Endothelial cell (in vitro differentiated cells): ENCODE results near the gene FOXRED1. TPM values are rescaled to one million over a fixed set of nuclear protein-coding genes. Genes with fewer than 3 reads are reported as not detected.
"Not testable (repeated sequence)": the region's sequence is repeated elsewhere in the genome, so short reads cannot be mapped to it uniquely, and the experiment has no call there.

Experiments
- DNase-seq: peaks from one replicate; pipeline ENCODE4 v3.0.0; 2021; ENCODE audit warnings: low spot score
- H3K27ac Mint-ChIP-seq: one replicate; pipeline ENCODE4 v1.8.0; 2021; ENCODE audit warnings: mixed read lengths, inconsistent platforms; ENCODE audit not compliant: unreplicated experiment
- H3K27me3 Mint-ChIP-seq: one replicate; pipeline ENCODE4 v1.8.0; 2021; ENCODE audit warnings: mild to moderate bottlenecking, moderate library complexity, mixed read lengths, inconsistent platforms; ENCODE audit not compliant: unreplicated experiment
- H3K36me3 Mint-ChIP-seq: one replicate; pipeline ENCODE4 v1.8.0; 2021; ENCODE audit warnings: mild to moderate bottlenecking, low read depth, mixed read lengths, inconsistent platforms; ENCODE audit not compliant: unreplicated experiment
- H3K4me1 Mint-ChIP-seq: one replicate; pipeline ENCODE4 v1.8.0; 2021; ENCODE audit warnings: mild to moderate bottlenecking, mixed read lengths, inconsistent platforms; ENCODE audit not compliant: unreplicated experiment
- H3K4me3 Mint-ChIP-seq: one replicate; pipeline ENCODE4 v1.8.0; 2021; ENCODE audit warnings: mild to moderate bottlenecking, mixed read lengths, inconsistent platforms; ENCODE audit not compliant: unreplicated experiment
- H3K9me3 Mint-ChIP-seq: one replicate; pipeline ENCODE4 v1.8.0; 2021; ENCODE audit warnings: mixed read lengths, inconsistent platforms; ENCODE audit not compliant: unreplicated experiment
- total RNA-seq: library from RNA; stranded (reverse); fragmentation: NEBNext Ultra II Directional; extraction: Animal tissue kit (Norgen Biotek cat#: 25700); gene quantifications from one replicate; pipeline ENCODE4 v1.2.1, GENCODE V29; 2021; ENCODE audit not compliant: unreplicated experiment
- TF ChIP-seq, protein P1 (sequence below): fragments of 200-600 bp; sonication (generic); IDR thresholded peaks from one replicate; pipeline ENCODE4 v1.5.0; 2021; ENCODE audit warnings: antibody characterized with exemption; ENCODE audit not compliant: unreplicated experiment

Gene FOXRED1
- total RNA-seq, 1 donor from 2014 or later, result 35.8 TPM

DNA sequence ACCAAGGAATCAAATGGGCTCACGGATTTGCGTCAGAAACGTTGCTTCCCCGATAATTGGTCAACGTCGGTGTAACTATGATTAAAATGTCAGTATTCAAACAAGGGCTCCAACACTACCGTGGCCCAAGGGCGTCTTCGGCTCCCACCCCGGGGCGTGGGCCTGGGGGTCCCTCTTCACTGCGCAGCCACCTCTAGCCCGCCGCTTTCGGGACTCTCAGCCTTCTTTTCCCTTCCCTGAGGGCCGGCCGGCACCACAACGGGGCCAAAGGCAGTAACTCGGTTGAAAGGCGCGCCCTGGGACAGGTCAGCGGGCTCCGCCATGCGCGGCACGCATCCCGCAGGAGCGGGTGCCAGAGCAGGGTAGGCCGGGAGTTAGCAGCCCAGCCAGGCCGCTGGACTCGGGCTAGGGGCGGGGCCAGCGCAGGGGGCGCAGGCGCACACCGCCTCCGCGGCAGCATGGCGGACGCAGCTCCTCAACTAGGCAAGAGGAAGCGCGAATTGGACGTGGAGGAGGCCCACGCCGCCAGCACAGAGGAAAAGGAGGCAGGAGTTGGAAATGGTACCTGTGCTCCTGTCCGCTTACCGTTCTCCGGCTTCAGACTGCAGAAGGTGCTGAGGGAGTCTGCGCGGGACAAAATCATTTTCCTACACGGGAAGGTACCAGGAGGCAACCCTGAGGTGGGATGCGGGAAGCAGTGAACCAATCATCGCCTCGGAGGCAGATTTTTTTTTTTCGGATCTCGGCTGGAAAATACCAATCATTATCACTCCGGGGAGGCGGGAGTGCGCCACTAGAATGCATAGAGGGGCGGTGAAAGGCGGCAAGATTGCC lies 34.9 kb downstream of the FOXRED1 start, which contains the start of gene DCPS:
DCPS (plus strand) TSS at position 438 of the 834 bp plus-strand sequence; CDS start at position 459, 21 bp downstream.
- H3K4me1 Mint-ChIP-seq, result peaks cover 9% of the 10 kb centered on the region

DNA sequence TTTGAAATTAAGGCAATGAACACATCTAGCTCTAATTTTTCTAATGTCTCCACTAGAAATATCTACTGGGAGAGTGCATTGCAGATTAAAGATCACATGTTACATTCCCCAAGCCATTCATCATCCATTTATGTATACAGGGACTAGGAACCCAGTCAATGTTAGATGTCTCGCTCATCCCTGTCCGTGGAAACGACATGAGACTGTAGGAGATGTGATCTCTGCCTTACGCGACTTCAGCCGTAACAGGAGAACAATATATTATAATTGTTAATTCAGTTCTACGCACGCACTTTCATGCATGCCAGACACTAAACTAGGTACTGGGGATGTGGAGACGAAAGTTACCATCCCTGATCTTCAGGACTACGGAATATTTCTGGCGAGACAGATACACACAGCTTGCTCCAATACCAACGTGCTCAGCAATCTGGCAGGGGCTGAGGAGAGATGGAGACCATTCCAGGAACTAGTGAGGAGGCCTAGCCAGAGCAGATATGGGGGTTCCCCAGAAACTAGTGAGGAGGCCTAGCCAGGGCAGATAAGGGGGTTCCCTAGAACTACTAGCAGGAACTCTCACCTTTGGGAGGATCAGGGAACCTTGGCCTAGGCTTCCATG lies 35.6 kb downstream of the FOXRED1 start:
- Mint-ChIP-seq H3K9me3 (no peaks in the 10 kb centered on the region), H3K27ac (peak overlapping the region; percentile 11), H3K27me3 (no peaks in the 10 kb centered on the region), H3K4me1 (peaks cover 9% of the 10 kb centered on the region), H3K4me3 (peak overlapping the region; percentile 90), H3K36me3 (no peaks in the 10 kb centered on the region)
- DNase-seq, result no peak
- TF ChIP-seq, protein P1, sequence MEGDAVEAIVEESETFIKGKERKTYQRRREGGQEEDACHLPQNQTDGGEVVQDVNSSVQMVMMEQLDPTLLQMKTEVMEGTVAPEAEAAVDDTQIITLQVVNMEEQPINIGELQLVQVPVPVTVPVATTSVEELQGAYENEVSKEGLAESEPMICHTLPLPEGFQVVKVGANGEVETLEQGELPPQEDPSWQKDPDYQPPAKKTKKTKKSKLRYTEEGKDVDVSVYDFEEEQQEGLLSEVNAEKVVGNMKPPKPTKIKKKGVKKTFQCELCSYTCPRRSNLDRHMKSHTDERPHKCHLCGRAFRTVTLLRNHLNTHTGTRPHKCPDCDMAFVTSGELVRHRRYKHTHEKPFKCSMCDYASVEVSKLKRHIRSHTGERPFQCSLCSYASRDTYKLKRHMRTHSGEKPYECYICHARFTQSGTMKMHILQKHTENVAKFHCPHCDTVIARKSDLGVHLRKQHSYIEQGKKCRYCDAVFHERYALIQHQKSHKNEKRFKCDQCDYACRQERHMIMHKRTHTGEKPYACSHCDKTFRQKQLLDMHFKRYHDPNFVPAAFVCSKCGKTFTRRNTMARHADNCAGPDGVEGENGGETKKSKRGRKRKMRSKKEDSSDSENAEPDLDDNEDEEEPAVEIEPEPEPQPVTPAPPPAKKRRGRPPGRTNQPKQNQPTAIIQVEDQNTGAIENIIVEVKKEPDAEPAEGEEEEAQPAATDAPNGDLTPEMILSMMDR, result no peak

More for the DNA sequence above, 34.9 kb downstream of the FOXRED1 start, which contains the start of gene DCPS:
- Mint-ChIP-seq H3K27ac (peak within 1 kb of the TSS; percentile 57), H3K27me3 (peaks cover 2% of the 10 kb centered on the region), H3K9me3 (no peaks in the 10 kb centered on the region), H3K36me3 (no peaks in the 10 kb centered on the region), H3K4me3 (peak within 1 kb of the TSS; percentile 90)
- DNase-seq, result peak; percentile 92
- TF ChIP-seq, protein P1, result no peak

DNA sequence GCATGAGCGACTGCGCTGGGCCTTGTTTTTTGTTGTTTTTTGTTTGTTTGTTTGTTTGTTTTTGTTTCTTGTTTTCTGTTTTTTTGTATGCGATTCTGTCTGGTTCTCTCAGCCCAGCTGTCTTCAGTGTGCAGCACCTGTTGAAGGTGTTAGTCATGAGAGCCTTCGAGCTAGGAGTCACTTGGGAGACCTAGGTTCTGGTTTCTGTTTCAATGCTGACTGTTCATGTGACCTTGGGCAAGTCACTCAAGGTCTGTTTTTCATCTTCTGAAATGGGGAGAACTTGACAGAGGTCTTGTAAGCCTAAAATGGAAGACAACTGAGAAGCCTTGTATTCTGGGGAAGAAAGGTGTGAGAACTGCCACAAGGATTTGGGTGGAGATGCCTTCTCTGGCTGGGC lies 36.7 kb downstream of the FOXRED1 start:
- Mint-ChIP-seq H3K27ac (no peak overlapping the region), H3K9me3 (no peaks in the 10 kb centered on the region), H3K27me3 (no peaks in the 10 kb centered on the region), H3K4me3 (no peak overlapping the region), H3K36me3 (no peaks in the 10 kb centered on the region), H3K4me1 (peaks cover 9% of the 10 kb centered on the region)
- TF ChIP-seq, protein P1, result no peak
- DNase-seq, result no peak

DNA sequence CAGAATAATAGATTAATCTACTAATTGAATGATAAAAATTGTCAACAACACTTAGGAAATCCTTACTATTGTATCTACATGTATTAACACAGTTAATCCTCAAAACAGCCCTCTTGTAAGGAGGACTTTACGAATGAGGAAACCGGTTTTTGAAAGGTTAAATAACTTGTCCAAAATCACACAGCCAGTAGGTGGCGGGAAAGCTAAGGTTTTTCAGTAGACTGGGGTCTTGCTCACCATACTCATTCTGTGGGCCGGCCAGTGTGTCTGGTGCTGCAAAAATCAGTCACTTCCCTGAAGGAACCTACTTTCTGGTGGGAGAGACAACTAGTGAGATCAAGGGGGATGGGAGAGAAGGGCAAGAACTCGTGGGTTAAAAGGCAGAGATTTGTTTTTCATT lies 38.8 kb downstream of the FOXRED1 start:
- Mint-ChIP-seq H3K27me3 (no peaks in the 10 kb centered on the region), H3K36me3 (peaks cover 4% of the 10 kb centered on the region), H3K27ac (no peak overlapping the region), H3K9me3 (no peaks in the 10 kb centered on the region), H3K4me1 (peaks cover 9% of the 10 kb centered on the region), H3K4me3 (no peak overlapping the region)
- TF ChIP-seq, protein P1, result peak; percentile 48
- DNase-seq, result peak; percentile 57

DNA sequence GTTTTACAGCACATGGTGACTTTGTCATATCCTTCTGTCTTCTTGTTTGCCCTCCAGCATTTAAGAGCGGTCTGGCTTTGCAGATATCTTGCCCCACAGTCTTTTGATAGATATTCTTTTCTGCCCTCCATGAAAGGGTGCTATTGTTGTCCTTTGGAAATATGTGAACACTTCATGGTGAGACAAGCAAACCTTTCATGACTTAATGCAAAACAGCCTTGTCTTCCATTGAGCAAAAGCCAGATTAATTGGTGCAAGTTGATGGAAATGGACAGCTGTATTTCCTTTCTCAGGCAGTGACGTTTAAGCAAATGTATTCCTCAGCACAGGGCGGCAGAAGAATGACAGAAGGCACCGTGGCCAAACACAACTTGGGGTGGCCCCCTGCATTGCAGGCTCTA lies 39.3 kb downstream of the FOXRED1 start:
- no peak overlapping the region for H3K4me3 Mint-ChIP-seq
- TF ChIP-seq, protein P1, result no peak
- no peak for DNase-seq
- peaks cover 4% of the 10 kb centered on the region for H3K36me3 Mint-ChIP-seq
- H3K27ac Mint-ChIP-seq, result no peak overlapping the region
- peaks cover 5% of the 10 kb centered on the region for H3K4me1 Mint-ChIP-seq
- no peaks in the 10 kb centered on the region for H3K27me3 Mint-ChIP-seq
- no peaks in the 10 kb centered on the region for H3K9me3 Mint-ChIP-seq

DNA sequence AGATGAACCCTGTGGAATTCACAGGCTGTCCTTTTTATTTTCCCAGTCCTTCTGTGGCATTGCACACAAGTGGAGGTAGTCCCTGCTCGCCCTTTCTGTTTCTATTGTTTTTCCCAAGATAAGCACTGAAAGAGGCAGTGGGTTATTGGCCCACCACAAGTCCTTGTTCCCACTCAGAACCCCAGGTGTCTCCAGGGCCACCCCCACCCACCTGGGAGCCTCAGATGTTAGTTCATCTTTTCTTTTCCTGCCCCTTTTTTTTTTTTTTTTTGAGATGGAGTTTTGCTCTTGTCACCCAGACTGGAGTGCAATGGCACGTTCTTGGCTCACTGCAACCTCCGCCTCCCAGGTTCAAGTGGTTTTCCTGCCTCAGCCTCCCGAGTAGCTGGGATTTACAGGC lies 39.8 kb downstream of the FOXRED1 start:
- H3K27ac Mint-ChIP-seq, H3K4me3 Mint-ChIP-seq, H3K4me1 Mint-ChIP-seq, H3K27me3 Mint-ChIP-seq, H3K36me3 Mint-ChIP-seq, DNase-seq, H3K9me3 Mint-ChIP-seq: not testable (repeated sequence)
